C4-2B (cell line): ENCODE measurements around the gene FOXK1.

Source experiments
- H3K27ac ChIP-seq: fragments of 450-650 bp; 2 replicates; pipeline ENCODE4 v1.5.1; 2017
- ZFX ChIP-seq: fragments of 450-650 bp; IDR thresholded peaks from 2 replicates; pipeline ENCODE4 v1.6.1; 2017
- TF ChIP-seq, protein P1 (sequence below): fragments of 450-650 bp; conservative IDR thresholded peaks from 2 replicates; pipeline ENCODE4 v1.5.1; 2017; ENCODE audit warnings: mild to moderate bottlenecking

The FOXK1 gene

DNA sequence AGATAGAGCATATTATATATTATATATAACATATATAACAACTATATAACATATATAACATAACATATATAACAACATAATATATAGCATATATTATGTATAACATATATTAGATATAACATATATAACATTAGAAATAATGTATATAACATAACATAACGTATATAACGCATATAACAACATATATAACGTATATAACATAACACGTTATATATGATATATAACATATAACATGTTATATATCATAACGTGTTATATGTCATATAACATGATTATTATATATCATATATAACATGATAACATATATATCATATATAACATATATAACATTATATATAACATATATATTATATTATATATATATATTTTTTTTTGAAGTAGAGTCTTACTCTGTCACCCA is 97.0 kb downstream of the FOXK1 start:
- TF ChIP-seq, protein P1, sequence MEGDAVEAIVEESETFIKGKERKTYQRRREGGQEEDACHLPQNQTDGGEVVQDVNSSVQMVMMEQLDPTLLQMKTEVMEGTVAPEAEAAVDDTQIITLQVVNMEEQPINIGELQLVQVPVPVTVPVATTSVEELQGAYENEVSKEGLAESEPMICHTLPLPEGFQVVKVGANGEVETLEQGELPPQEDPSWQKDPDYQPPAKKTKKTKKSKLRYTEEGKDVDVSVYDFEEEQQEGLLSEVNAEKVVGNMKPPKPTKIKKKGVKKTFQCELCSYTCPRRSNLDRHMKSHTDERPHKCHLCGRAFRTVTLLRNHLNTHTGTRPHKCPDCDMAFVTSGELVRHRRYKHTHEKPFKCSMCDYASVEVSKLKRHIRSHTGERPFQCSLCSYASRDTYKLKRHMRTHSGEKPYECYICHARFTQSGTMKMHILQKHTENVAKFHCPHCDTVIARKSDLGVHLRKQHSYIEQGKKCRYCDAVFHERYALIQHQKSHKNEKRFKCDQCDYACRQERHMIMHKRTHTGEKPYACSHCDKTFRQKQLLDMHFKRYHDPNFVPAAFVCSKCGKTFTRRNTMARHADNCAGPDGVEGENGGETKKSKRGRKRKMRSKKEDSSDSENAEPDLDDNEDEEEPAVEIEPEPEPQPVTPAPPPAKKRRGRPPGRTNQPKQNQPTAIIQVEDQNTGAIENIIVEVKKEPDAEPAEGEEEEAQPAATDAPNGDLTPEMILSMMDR: no peak
- no peak for TF ChIP-seq ZFX
- H3K27ac ChIP-seq: no peak overlapping the region

DNA sequence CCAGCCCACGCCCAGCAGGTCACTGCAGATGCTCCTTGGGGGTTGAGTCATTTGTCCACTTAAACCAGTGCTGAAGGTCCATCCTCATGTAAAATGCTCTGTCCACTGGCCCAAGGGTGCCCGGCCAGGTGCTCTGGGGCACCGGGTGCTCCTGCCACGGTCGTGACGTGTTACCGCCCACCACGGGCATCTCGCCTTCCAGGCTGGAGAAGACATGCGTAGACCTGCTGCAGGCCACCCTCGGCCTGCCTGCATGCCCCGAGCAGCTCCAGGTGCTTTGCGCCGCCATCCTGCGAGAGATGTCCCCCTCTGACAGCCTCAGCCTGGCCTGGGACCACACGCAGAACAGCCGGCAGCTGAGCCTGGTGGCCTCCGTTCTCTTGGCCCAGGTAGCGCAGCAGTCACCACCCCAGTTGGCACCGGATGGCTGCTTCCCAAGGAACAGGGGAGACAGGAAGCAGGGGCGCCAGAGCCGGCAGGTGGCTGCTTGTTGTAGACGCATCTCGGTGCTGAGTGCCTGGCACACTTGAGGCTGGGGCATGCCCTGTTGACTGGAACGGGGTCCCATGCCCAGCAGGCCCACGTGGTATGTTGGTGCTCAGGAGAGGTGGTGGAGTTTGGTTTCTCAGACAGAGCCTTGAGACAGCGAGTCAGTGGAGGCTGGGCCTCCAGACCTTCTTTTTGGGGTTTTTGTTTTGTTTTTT is 99.4 kb downstream of the FOXK1 start:
- TF ChIP-seq ZFX: no peak
- TF ChIP-seq, protein P1: no peak
- H3K27ac ChIP-seq: no peak overlapping the region

DNA sequence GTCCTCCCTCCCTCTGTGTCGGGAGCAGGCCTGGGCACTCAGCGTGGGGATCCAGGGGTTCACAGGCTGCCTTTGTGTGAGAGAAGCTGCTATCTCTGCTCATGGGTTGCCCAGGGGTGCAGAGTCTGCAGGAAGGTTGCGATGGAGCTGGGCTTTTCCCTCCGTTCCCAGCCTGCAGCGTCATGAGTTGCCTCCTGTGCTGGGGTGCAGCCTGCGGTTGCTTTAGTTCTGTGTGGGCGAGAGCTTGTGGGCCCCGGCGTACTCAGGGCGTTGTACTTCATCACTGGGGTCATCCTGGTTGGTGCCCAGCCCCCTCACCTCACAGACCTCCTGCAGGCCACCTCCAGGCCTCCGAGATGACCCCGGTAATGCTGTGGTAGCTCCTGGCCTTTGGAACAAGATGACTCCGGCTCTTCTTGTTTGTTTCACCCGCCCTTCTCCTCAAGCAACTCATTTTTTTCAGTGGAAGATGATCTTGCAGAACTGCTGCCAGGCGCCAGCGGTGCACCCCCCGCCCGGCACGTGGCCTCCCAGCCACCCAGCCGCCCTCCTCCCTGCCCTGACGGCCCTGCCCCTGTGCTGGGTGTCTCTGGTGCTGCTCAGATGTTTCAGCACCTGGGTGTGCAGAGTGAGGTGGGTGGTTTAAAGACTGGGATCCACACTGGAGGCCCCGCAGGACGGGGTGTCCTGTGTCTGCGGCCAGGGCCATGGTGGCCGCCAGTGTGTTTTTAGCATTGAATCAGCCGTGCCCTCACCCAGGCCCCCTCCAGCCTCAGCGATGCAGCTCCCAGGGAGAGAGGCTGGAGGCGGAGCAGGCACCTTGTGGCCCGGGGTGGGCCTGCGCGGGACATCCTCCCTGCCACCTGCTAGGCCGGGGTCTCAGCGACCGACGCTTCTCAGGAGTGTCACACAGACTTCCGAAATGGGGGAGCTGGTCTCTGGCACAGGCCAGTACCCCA is 100.5 kb downstream of the FOXK1 start:
- no peak for TF ChIP-seq ZFX
- TF ChIP-seq, protein P1: no peak
- no peak overlapping the region for H3K27ac ChIP-seq

DNA sequence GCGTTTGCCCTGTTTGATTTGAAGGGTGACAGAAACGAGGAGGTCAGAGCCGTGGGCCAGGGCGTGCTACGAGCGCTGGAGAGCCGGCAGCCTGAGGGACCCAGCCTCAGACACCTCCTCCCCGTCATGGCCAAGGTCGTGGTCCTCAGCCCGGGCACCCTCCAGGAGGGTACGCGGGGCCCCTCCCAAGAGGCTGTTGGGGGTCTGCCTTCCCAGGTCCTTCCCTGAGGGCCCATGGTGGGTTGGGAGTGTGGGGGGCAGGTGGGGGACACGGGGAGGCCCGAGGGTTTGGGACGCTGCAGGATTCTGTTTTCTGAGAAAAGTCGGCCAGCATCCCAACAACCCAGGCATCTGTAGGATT is 101.2 kb downstream of the FOXK1 start:
- no peak for TF ChIP-seq ZFX
- TF ChIP-seq, protein P1: no peak
- no peak overlapping the region for H3K27ac ChIP-seq

DNA sequence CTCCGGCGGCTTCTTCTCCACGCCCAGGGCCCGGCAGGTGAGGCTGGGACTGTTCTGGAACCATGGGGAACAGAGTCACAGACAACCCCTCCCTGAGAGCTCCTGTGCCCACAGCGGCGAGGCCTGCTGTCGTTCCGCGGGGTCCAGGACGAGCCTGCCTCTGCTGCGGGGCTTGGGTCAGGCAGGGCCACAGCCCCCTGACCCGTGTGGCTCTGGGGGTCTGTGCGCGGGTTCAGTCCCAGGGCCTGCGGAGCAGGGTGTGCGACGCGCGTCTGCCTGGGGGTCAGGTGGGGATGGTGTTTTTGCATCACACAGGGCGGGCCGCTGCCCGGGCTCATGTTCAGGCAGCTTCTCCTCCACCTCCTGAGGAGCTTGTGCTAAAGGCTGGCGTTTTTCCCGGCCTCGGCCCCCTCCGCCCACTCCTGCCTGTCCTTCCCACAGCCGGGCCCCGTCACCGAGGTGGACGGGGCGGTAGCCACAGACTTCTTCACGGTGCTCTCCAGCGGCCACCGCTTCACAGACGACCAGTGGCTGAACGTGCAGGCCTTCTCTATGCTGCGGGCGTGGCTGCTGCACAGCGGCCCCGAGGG is 101.8 kb downstream of the FOXK1 start:
- TF ChIP-seq, protein P1: no peak
- no peak for TF ChIP-seq ZFX
- H3K27ac ChIP-seq: no peak overlapping the region

DNA sequence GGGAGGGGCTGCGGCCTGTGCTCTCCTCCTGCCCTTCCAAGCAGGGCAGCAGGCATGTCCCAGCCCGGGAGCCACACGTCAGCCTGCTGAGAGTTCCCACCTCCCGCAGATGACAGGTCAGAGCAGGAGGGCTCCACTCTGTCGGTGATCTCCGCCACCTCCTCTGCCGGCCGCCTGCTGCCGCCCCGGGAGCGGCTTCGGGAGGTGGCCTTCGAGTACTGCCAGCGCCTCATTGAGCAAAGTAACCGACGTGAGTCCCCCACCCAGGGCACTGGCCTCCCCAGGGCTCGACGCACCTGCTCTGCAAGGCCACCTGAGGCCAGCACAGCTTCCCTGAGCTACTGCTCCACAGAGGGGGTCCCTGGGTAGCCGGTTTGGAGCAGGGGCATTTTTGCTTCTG is 102.7 kb downstream of the FOXK1 start:
- TF ChIP-seq, protein P1: no peak
- TF ChIP-seq ZFX: no peak
- no peak overlapping the region for H3K27ac ChIP-seq

DNA sequence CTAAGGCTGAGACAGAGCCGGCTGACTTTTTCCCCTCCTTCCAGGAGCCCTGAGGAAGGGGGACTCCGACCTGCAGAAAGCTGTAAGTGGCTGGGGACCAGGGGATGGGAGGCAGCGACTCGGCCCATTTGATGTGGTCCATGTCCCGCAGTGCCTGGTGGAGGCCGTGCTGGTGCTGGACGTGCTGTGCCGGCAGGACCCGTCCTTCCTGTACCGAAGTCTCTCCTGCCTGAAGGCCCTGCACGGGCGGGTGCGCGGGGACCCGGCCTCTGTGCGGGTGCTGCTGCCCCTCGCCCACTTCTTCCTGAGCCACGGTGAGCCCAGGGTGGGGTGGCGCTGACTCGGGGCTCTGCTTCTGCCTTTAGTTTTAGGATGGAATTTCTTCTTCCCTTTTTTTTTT is 103.3 kb downstream of the FOXK1 start:
- no peak overlapping the region for H3K27ac ChIP-seq
- TF ChIP-seq, protein P1: no peak
- no peak for TF ChIP-seq ZFX
